ENCODE data around the gene NLRX1. TPM values are rescaled to one million over a fixed set of nuclear protein-coding genes. Genes with fewer than 3 reads are reported as not detected.

The NLRX1 gene
- total RNA-seq, 1 experiment from 2014 or later, result 21.4 TPM

GRCh38 chr11:119172513-119172912 lies 4.0 kb downstream of the NLRX1 start (continued):
- TF ChIP-seq SIN3A (IDR thresholded peaks at IDR 0.05; ENCODE audit: low read depth) (no peak), CBX3 (IDR thresholded peaks at IDR 0.05; ENCODE audit: low read depth) (no peak)

GRCh38 chr11:119173453-119173852 lies 4.9 kb downstream of the NLRX1 start:
- ChIA-PET POLR2A (no interaction called here), RAD21 (ENCODE audit: low non-redundant PET in 1 of 2, low total read pairs in 2 of 2, uncharacterized antibody in 2 of 2, unreplicated experiment in 2 of 2) (no interaction called here), CTCF (no interaction called here)
- BruUV-seq (replicated peaks), result no TSS peak
- TF ChIP-seq CEBPB (IDR thresholded peaks at IDR 0.05; ENCODE audit: low read depth) (no peak), SP1 (IDR thresholded peaks at IDR 0.05; ENCODE audit: low read depth) (no peak), MAX (IDR thresholded peaks at IDR 0.05) (no peak), POLR2A (IDR thresholded peaks at IDR 0.05; ENCODE audit: borderline replicate concordance, extremely low read depth, insufficient read depth, insufficient read length) (no peak), CTCF (IDR thresholded peaks at IDR 0.05 in 2 of 3, conservative IDR thresholded peaks at IDR 0.05 in 1 of 3; ENCODE audit: borderline replicate concordance in 1 of 3, insufficient read depth in 1 of 3, low read depth in 2 of 3, low read length in 2 of 3) (no peak), SRF (IDR thresholded peaks at IDR 0.05; ENCODE audit: low read depth) (no peak), FOSL1 (IDR thresholded peaks at IDR 0.05; ENCODE audit: low read depth) (no peak), TCF7L2 (IDR thresholded peaks at IDR 0.05; ENCODE audit: borderline replicate concordance, extremely low read depth, insufficient read depth, insufficient read length) (no peak)
- no peak overlapping the region for H3K4me2 ChIP-seq (ENCODE audit: low read length)
- H3K4me1 ChIP-seq (ENCODE audit: control insufficient read depth in 1 of 2, insufficient read depth in 2 of 2, low read length in 2 of 2), result peaks cover 14 to 28% of the 10 kb centered on the region in 2 experiments
- H2AFZ ChIP-seq (ENCODE audit: low read depth, low read length, poor library complexity, severe bottlenecking), result no peak overlapping the region
- H3K27ac ChIP-seq (ENCODE audit: low read depth, low read length), result no peak overlapping the region
- no peaks in the 10 kb centered on the region for H3K9me3 ChIP-seq (ENCODE audit: control insufficient read depth in 1 of 2, insufficient read depth in 1 of 2, low read depth in 1 of 2, low read length in 2 of 2)
- H3K9ac ChIP-seq (ENCODE audit: low read length), result no peak overlapping the region
- no peaks in the 10 kb centered on the region for H4K20me1 ChIP-seq (ENCODE audit: insufficient read depth)
- DNase-seq (ENCODE audit: low read depth, low spot score), result no peak
- no peak for ATAC-seq
- intact Hi-C loops (cut with micrococcal nuclease), result no loop called here
- no peaks in the 10 kb centered on the region; the same call in 1 of the 2 replicates for H3K79me2 ChIP-seq (ENCODE audit: insufficient read depth, low read length)
- no peaks in the 10 kb centered on the region for H3K27me3 ChIP-seq (ENCODE audit: insufficient read depth, low read length)
- no peak overlapping the region for H3K4me3 ChIP-seq (replicated peaks in 1 of 2; ENCODE audit: low read depth in 1 of 2, low read length in 2 of 2)
- H3K36me3 ChIP-seq (ENCODE audit: control insufficient read depth in 1 of 2, insufficient read depth in 2 of 2, low read length in 2 of 2), result peaks cover 0 to 5% of the 10 kb centered on the region in 2 experiments; a peak in 1 of 4 replicates
- no peaks in the 10 kb centered on the region for H3K9me2 ChIP-seq (ENCODE audit: insufficient read depth)

All from HCT116 (cell line).